BLaER1 (cell line): ENCODE measurements around the gene STK10.
A peak's percentile ranks its signal among the peaks of the same experiment; 100 is the strongest.

Experiments used
- H3K27ac ChIP-seq: shearing (Covaris generic); formaldehyde crosslinking; 2 replicates; pipeline ENCODE4 v1.8.1; 2022
- H3K27me3 ChIP-seq: shearing (Covaris generic); formaldehyde crosslinking; 2 replicates; pipeline ENCODE4 v1.8.1; 2022
- H3K36me3 ChIP-seq: shearing (Covaris generic); formaldehyde crosslinking; 2 replicates; pipeline ENCODE4 v1.8.1; 2022
- H3K4me1 ChIP-seq: shearing (Covaris generic); formaldehyde crosslinking; 2 replicates; pipeline ENCODE4 v1.8.1; 2022
- H3K4me2 ChIP-seq: shearing (Covaris generic); formaldehyde crosslinking; 2 replicates; pipeline ENCODE4 v1.8.1; 2022
- H3K4me3 ChIP-seq: shearing (Covaris generic); formaldehyde crosslinking; 2 replicates; pipeline ENCODE4 v1.8.1; 2022
- H3K9ac ChIP-seq: shearing (Covaris generic); formaldehyde crosslinking; 2 replicates; pipeline ENCODE4 v1.8.1; 2022
- H3K9me3 ChIP-seq: shearing (Covaris generic); formaldehyde crosslinking; 2 replicates; pipeline ENCODE4 v1.8.1; 2022
- H4K20me1 ChIP-seq: shearing (Covaris generic); formaldehyde crosslinking; 2 replicates; pipeline ENCODE4 v1.8.1; 2022
- Cebpa-rat ChIP-seq: shearing (Covaris generic); IDR thresholded peaks from 2 replicates; pipeline ENCODE4 v1.8.1; 2022

Gene STK10

GRCh38 chr5:172105811-172106210, 82.2 kb downstream of the STK10 start:
- H3K27me3 ChIP-seq: no peaks in the 10 kb centered on the region
- no peak overlapping the region for H3K4me3 ChIP-seq
- peaks cover 48% of the 10 kb centered on the region for H4K20me1 ChIP-seq
- peak overlapping the region; percentile 19; the same call in 1 of the 2 replicates for H3K9ac ChIP-seq
- peaks cover 45% of the 10 kb centered on the region for H3K4me1 ChIP-seq
- H3K27ac ChIP-seq: no peak overlapping the region
- no peak overlapping the region for H3K4me2 ChIP-seq
- no peak for TF ChIP-seq Cebpa-rat
- H3K36me3 ChIP-seq: peaks cover 69% of the 10 kb centered on the region
- H3K9me3 ChIP-seq: no peaks in the 10 kb centered on the region

GRCh38 chr5:172104801-172105701, 83.0 kb downstream of the STK10 start:
- Histone ChIP-seq H3K36me3 (peaks cover 76% of the 10 kb centered on the region), H3K4me3 (no peak overlapping the region), H4K20me1 (peaks cover 41% of the 10 kb centered on the region), H3K4me1 (peaks cover 37% of the 10 kb centered on the region), H3K4me2 (no peak overlapping the region), H3K27me3 (no peaks in the 10 kb centered on the region), H3K9me3 (no peaks in the 10 kb centered on the region), H3K9ac (peak overlapping the region; percentile 19; the same call in 1 of the 2 replicates), H3K27ac (no peak overlapping the region)
- no peak for TF ChIP-seq Cebpa-rat

GRCh38 chr5:172104021-172104420, 84.0 kb downstream of the STK10 start:
- H3K36me3 ChIP-seq: peaks cover 82% of the 10 kb centered on the region
- H3K4me2 ChIP-seq: no peak overlapping the region
- H3K27me3 ChIP-seq: no peaks in the 10 kb centered on the region
- peaks cover 27% of the 10 kb centered on the region for H3K4me1 ChIP-seq
- H3K27ac ChIP-seq: no peak overlapping the region
- H3K9me3 ChIP-seq: no peaks in the 10 kb centered on the region
- TF ChIP-seq Cebpa-rat: no peak
- no peak overlapping the region for H3K9ac ChIP-seq
- no peak overlapping the region for H3K4me3 ChIP-seq
- peaks cover 32% of the 10 kb centered on the region for H4K20me1 ChIP-seq

GRCh38 chr5:172102913-172103626, 85.0 kb downstream of the STK10 start:
- H3K27me3 ChIP-seq: no peaks in the 10 kb centered on the region
- TF ChIP-seq Cebpa-rat: no peak
- H4K20me1 ChIP-seq: peaks cover 37% of the 10 kb centered on the region
- H3K36me3 ChIP-seq: peaks cover 91% of the 10 kb centered on the region
- H3K27ac ChIP-seq: no peak overlapping the region
- H3K9me3 ChIP-seq: no peaks in the 10 kb centered on the region
- H3K4me2 ChIP-seq: no peak overlapping the region
- H3K9ac ChIP-seq: no peak overlapping the region
- H3K4me1 ChIP-seq: peaks cover 17% of the 10 kb centered on the region
- H3K4me3 ChIP-seq: no peak overlapping the region

- no peaks in the 10 kb centered on the region for H3K27me3 ChIP-seq
- no peak overlapping the region for H3K9ac ChIP-seq
- no peak for TF ChIP-seq Cebpa-rat
- H3K36me3 ChIP-seq: peaks cover 95% of the 10 kb centered on the region
- peaks cover 33% of the 10 kb centered on the region for H4K20me1 ChIP-seq
- peaks cover 10% of the 10 kb centered on the region for H3K4me1 ChIP-seq
- H3K4me2 ChIP-seq: no peak overlapping the region
- H3K4me3 ChIP-seq: no peak overlapping the region
- H3K27ac ChIP-seq: no peak overlapping the region
- no peaks in the 10 kb centered on the region for H3K9me3 ChIP-seq
Observed at GRCh38 chr5:172102218-172102870, 85.7 kb downstream of the STK10 start.

- Histone ChIP-seq H3K4me3 (no peak overlapping the region), H4K20me1 (peaks cover 30% of the 10 kb centered on the region), H3K36me3 (peaks cover 100% of the 10 kb centered on the region), H3K9me3 (no peaks in the 10 kb centered on the region), H3K4me2 (no peak overlapping the region), H3K27me3 (no peaks in the 10 kb centered on the region), H3K27ac (no peak overlapping the region), H3K9ac (no peak overlapping the region), H3K4me1 (peaks cover 3% of the 10 kb centered on the region; the same call in 1 of the 2 replicates)
- no peak for TF ChIP-seq Cebpa-rat
Observed at GRCh38 chr5:172101547-172102217, 86.3 kb downstream of the STK10 start.

- Histone ChIP-seq H4K20me1 (peaks cover 23% of the 10 kb centered on the region), H3K4me2 (no peak overlapping the region), H3K36me3 (peaks cover 100% of the 10 kb centered on the region)
Observed at GRCh38 chr5:172098883-172099282, 89.1 kb downstream of the STK10 start.

GRCh38 chr5:172098046-172098445, 90.0 kb downstream of the STK10 start:
- H3K4me1 ChIP-seq: no peaks in the 10 kb centered on the region
- no peak for TF ChIP-seq Cebpa-rat
- no peak overlapping the region for H3K9ac ChIP-seq
- no peak overlapping the region for H3K27ac ChIP-seq
- H3K27me3 ChIP-seq: no peaks in the 10 kb centered on the region
- no peaks in the 10 kb centered on the region for H3K9me3 ChIP-seq
- H4K20me1 ChIP-seq: peaks cover 14% of the 10 kb centered on the region
- H3K4me2 ChIP-seq: no peak overlapping the region
- peaks cover 100% of the 10 kb centered on the region for H3K36me3 ChIP-seq
- no peak overlapping the region for H3K4me3 ChIP-seq

More at GRCh38 chr5:172098883-172099282, 89.1 kb downstream of the STK10 start:
- Histone ChIP-seq H3K4me1 (no peaks in the 10 kb centered on the region), H3K9me3 (no peaks in the 10 kb centered on the region), H3K4me3 (no peak overlapping the region), H3K27ac (no peak overlapping the region), H3K9ac (no peak overlapping the region), H3K27me3 (no peaks in the 10 kb centered on the region)
- no peak for TF ChIP-seq Cebpa-rat

- Histone ChIP-seq H3K4me3 (no peak overlapping the region), H4K20me1 (peaks cover 13% of the 10 kb centered on the region), H3K9me3 (no peaks in the 10 kb centered on the region), H3K27ac (no peak overlapping the region), H3K27me3 (no peaks in the 10 kb centered on the region), H3K4me1 (no peaks in the 10 kb centered on the region), H3K9ac (no peak overlapping the region), H3K36me3 (peaks cover 100% of the 10 kb centered on the region), H3K4me2 (no peak overlapping the region)
- no peak for TF ChIP-seq Cebpa-rat
Observed at GRCh38 chr5:172097356-172097755, 90.7 kb downstream of the STK10 start.
